ENCODE results near the gene CRYL1.

CRYL1 gene

GRCh38 chr13:20489185-20489820 lies 36.4 kb downstream of the CRYL1 start:
- peak; percentile 77 for DNase-seq

GRCh38 chr13:20487927-20488326 lies 37.7 kb downstream of the CRYL1 start:
- no peak for DNase-seq

- no peak for DNase-seq
These were observed 42.9 kb downstream of the CRYL1 start for GRCh38 chr13:20482787-20483186.

- DNase-seq: no peak
These were observed 43.3 kb downstream of the CRYL1 start for GRCh38 chr13:20482275-20482761.

GRCh38 chr13:20477394-20477793 lies 48.3 kb downstream of the CRYL1 start:
- no peak for DNase-seq

- no peak for DNase-seq
These were observed 49.5 kb downstream of the CRYL1 start for GRCh38 chr13:20475927-20476691.

GRCh38 chr13:20474515-20474914 lies 51.1 kb downstream of the CRYL1 start:
- DNase-seq: no peak

GRCh38 chr13:20473888-20474287 lies 51.8 kb downstream of the CRYL1 start:
- no peak for DNase-seq

GRCh38 chr13:20473139-20473538 lies 52.5 kb downstream of the CRYL1 start:
- DNase-seq: no peak

GRCh38 chr13:20472531-20472930 lies 53.1 kb downstream of the CRYL1 start:
- no peak for DNase-seq

GRCh38 chr13:20470136-20470535 lies 55.5 kb downstream of the CRYL1 start:
- DNase-seq: no peak

GRCh38 chr13:20466371-20466770 lies 59.3 kb downstream of the CRYL1 start:
- no peak for DNase-seq

- peak; percentile 18 for DNase-seq
These were observed 60.3 kb downstream of the CRYL1 start for GRCh38 chr13:20465218-20465879.

GRCh38 chr13:20462921-20463320 lies 62.7 kb downstream of the CRYL1 start:
- no peak for DNase-seq

GRCh38 chr13:20462533-20462915 lies 63.1 kb downstream of the CRYL1 start:
- DNase-seq: no peak

- DNase-seq: no peak
These were observed 63.7 kb downstream of the CRYL1 start for GRCh38 chr13:20461860-20462532.

GRCh38 chr13:20461481-20461859 lies 64.2 kb downstream of the CRYL1 start:
- DNase-seq: no peak

GRCh38 chr13:20460761-20461160 lies 64.9 kb downstream of the CRYL1 start:
- no peak for DNase-seq

- DNase-seq: no peak
These were observed 68.0 kb downstream of the CRYL1 start for GRCh38 chr13:20457670-20458069.

- DNase-seq: no peak
These were observed 68.9 kb downstream of the CRYL1 start for GRCh38 chr13:20456737-20457136.

- no peak for DNase-seq
These were observed 74.3 kb downstream of the CRYL1 start for GRCh38 chr13:20451397-20451796.

GRCh38 chr13:20448470-20448869 lies 77.2 kb downstream of the CRYL1 start:
- no peak for DNase-seq

- no peak for DNase-seq
These were observed 78.8 kb downstream of the CRYL1 start for GRCh38 chr13:20446900-20447299.
